Mammary epithelial cell (primary cell): ENCODE results near the gene BMS1.
"Not testable (repeated sequence)": the region's sequence is repeated elsewhere in the genome, so short reads cannot be mapped to it uniquely, and the experiment has no call there.

Source experiments
- CTCF ChIP-seq, 2 donors: IDR thresholded peaks in 1 of 2; conservative IDR thresholded peaks in 1 of 2; 2 replicates each; pipeline ENCODE4 v1.5.1; 2011 to 2012; ENCODE audit warnings: inconsistent platforms in 2 of 2, low read length in 2 of 2, mild to moderate bottlenecking in 2 of 2, control low read depth in 1 of 2, low read depth in 1 of 2; ENCODE audit not compliant: insufficient read depth in 1 of 2; ENCODE audit errors: extremely low read depth in 1 of 2
- EZH2 ChIP-seq: IDR thresholded peaks from 2 replicates; pipeline ENCODE4 v1.6.1; 2012; ENCODE audit warnings: low read length, inconsistent platforms, borderline replicate concordance

DNA sequence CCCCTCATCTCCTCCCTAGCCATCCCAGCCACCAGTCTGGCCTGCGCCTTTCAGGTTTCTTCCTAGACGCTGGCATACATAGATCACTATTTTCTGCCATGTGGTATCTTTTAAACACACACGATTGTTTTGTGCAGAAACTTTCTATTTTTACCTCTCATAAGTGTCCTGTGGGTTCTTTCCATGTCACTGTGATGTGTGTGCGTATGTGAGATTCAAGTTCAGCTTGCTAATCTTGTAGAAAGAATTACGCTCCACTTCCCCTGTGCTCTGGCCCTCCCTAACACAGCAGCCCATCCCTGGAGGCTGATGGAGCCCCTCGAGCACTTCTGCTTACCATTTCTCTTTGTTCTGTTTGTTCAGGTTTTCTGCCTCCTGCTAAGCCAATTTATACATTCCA lies 80.2 kb downstream of the BMS1 start:
- TF ChIP-seq CTCF (conservative IDR thresholded peaks at IDR 0.05 in 1 of 2, IDR thresholded peaks at IDR 0.05 in 1 of 2; ENCODE audit: extremely low read depth in 1 of 2, insufficient read depth in 1 of 2, low read depth in 1 of 2, low read length in 2 of 2); EZH2: not testable (repeated sequence)
